Measurements from ENCODE around the gene WDR81.

DNA sequence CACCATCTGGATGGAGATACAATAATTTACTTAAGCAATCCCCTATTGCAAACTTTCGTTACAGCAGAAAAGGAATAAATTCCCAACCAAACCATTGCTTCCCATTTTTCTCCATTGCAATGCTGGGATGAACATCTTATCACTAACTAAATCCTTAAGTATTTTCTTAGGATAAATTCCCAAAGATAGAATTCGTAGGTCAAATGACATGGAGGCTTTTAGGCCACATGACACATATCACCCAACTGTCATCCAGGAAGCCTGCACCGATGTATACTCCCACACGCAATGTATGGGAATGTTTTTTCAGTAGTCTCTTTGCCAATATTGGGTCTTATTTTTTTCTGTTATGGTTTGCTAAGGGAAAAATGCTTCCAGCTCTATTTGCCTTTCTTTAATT lies 12.7 kb upstream of the WDR81 start:
- TF ChIP-seq, protein P1, sequence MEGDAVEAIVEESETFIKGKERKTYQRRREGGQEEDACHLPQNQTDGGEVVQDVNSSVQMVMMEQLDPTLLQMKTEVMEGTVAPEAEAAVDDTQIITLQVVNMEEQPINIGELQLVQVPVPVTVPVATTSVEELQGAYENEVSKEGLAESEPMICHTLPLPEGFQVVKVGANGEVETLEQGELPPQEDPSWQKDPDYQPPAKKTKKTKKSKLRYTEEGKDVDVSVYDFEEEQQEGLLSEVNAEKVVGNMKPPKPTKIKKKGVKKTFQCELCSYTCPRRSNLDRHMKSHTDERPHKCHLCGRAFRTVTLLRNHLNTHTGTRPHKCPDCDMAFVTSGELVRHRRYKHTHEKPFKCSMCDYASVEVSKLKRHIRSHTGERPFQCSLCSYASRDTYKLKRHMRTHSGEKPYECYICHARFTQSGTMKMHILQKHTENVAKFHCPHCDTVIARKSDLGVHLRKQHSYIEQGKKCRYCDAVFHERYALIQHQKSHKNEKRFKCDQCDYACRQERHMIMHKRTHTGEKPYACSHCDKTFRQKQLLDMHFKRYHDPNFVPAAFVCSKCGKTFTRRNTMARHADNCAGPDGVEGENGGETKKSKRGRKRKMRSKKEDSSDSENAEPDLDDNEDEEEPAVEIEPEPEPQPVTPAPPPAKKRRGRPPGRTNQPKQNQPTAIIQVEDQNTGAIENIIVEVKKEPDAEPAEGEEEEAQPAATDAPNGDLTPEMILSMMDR (IDR thresholded peaks at IDR 0.05; ENCODE audit: low read depth, low read length) = no peak
- no peak for TF ChIP-seq EZH2phosphoT487 (IDR thresholded peaks at IDR 0.05; ENCODE audit: low read depth)

Measured in OCI-LY3 (cell line).